ENCODE measurements around the gene HOXD11.

- TF ChIP-seq CTCF (conservative IDR thresholded peaks at IDR 0.05; ENCODE audit: low read length) (no peak), EZH2phosphoT487 (IDR thresholded peaks at IDR 0.05; ENCODE audit: borderline replicate concordance, low read depth, low read length) (no peak)
These were observed 10.7 kb upstream of the HOXD11 start for GRCh38 chr2:176096243-176096985.
